Sigmoid colon (tissue), 4 donors: Measurements from ENCODE around the gene FAM83G.

ENCODE experiments used
- POLR2AphosphoS5 ChIP-seq, 4 donors: sonication (generic); formaldehyde crosslinking; IDR thresholded peaks; one replicate each; pipeline ENCODE4 v1.6.1; 2017; ENCODE audit warnings: antibody characterized with exemption in 4 of 4
- TF ChIP-seq, protein P1 (sequence below), 4 experiments: fragments of 450-650 bp in 3 of 4; fragments of 200-600 bp in 1 of 4; IDR thresholded peaks; one replicate each; pipeline ENCODE4 v1.5.1; 2016 to 2019; ENCODE audit warnings: antibody characterized with exemption in 4 of 4, mild to moderate bottlenecking in 3 of 4, moderate library complexity in 2 of 4

- TF ChIP-seq, protein P1, sequence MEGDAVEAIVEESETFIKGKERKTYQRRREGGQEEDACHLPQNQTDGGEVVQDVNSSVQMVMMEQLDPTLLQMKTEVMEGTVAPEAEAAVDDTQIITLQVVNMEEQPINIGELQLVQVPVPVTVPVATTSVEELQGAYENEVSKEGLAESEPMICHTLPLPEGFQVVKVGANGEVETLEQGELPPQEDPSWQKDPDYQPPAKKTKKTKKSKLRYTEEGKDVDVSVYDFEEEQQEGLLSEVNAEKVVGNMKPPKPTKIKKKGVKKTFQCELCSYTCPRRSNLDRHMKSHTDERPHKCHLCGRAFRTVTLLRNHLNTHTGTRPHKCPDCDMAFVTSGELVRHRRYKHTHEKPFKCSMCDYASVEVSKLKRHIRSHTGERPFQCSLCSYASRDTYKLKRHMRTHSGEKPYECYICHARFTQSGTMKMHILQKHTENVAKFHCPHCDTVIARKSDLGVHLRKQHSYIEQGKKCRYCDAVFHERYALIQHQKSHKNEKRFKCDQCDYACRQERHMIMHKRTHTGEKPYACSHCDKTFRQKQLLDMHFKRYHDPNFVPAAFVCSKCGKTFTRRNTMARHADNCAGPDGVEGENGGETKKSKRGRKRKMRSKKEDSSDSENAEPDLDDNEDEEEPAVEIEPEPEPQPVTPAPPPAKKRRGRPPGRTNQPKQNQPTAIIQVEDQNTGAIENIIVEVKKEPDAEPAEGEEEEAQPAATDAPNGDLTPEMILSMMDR (IDR thresholded peaks at IDR 0.05): no peak
- no peak for TF ChIP-seq POLR2AphosphoS5 (IDR thresholded peaks at IDR 0.05)
These were observed 75.9 kb downstream of the FAM83G start for GRCh38 chr17:18928628-18929125.
